ENCODE results near the gene CD3D. TPM values are rescaled to one million over a fixed set of nuclear protein-coding genes. Genes with fewer than 3 reads are reported as not detected.

CD3D gene
- total RNA-seq, 1 donor from 2014 or later, result not detected

GRCh38 chr11:118325283-118325682, 17.2 kb downstream of the CD3D start:
- H3K9me3 Mint-ChIP-seq, result peaks cover 3% of the 10 kb centered on the region
- no peak overlapping the region for H3K4me3 Mint-ChIP-seq
- no peak overlapping the region for H3K27ac Mint-ChIP-seq (ENCODE audit: unreplicated experiment)
- DNase-seq (ENCODE audit: low read depth, low spot score), result no peak
- H3K4me1 Mint-ChIP-seq, result no peaks in the 10 kb centered on the region
- H3K27me3 Mint-ChIP-seq (ENCODE audit: low read depth), result peaks cover 27% of the 10 kb centered on the region
- H3K36me3 Mint-ChIP-seq (ENCODE audit: low read depth), result no peaks in the 10 kb centered on the region
- TF ChIP-seq, protein P1, sequence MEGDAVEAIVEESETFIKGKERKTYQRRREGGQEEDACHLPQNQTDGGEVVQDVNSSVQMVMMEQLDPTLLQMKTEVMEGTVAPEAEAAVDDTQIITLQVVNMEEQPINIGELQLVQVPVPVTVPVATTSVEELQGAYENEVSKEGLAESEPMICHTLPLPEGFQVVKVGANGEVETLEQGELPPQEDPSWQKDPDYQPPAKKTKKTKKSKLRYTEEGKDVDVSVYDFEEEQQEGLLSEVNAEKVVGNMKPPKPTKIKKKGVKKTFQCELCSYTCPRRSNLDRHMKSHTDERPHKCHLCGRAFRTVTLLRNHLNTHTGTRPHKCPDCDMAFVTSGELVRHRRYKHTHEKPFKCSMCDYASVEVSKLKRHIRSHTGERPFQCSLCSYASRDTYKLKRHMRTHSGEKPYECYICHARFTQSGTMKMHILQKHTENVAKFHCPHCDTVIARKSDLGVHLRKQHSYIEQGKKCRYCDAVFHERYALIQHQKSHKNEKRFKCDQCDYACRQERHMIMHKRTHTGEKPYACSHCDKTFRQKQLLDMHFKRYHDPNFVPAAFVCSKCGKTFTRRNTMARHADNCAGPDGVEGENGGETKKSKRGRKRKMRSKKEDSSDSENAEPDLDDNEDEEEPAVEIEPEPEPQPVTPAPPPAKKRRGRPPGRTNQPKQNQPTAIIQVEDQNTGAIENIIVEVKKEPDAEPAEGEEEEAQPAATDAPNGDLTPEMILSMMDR (conservative IDR thresholded peaks at IDR 0.05), result no peak

GRCh38 chr11:118322721-118323120, 19.8 kb downstream of the CD3D start:
- H3K4me1 Mint-ChIP-seq, result no peaks in the 10 kb centered on the region
- no peak overlapping the region for H3K4me3 Mint-ChIP-seq

GRCh38 chr11:118321386-118322082, 21.0 kb downstream of the CD3D start:
- Mint-ChIP-seq H3K4me3 (no peak overlapping the region), H3K27me3 (ENCODE audit: low read depth) (peaks cover 20% of the 10 kb centered on the region), H3K36me3 (ENCODE audit: low read depth) (no peaks in the 10 kb centered on the region), H3K4me1 (peaks cover 8% of the 10 kb centered on the region), H3K27ac (ENCODE audit: unreplicated experiment) (no peak overlapping the region), H3K9me3 (peaks cover 7% of the 10 kb centered on the region)
- DNase-seq (ENCODE audit: low read depth, low spot score), result no peak
- TF ChIP-seq, protein P1 (conservative IDR thresholded peaks at IDR 0.05), result no peak

More at GRCh38 chr11:118322721-118323120, 19.8 kb downstream of the CD3D start:
- H3K27ac Mint-ChIP-seq (ENCODE audit: unreplicated experiment), result no peak overlapping the region
- TF ChIP-seq, protein P1 (conservative IDR thresholded peaks at IDR 0.05), result no peak
- peaks cover 7% of the 10 kb centered on the region for H3K9me3 Mint-ChIP-seq
- DNase-seq (ENCODE audit: low read depth, low spot score), result no peak
- H3K36me3 Mint-ChIP-seq (ENCODE audit: low read depth), result no peaks in the 10 kb centered on the region
- H3K27me3 Mint-ChIP-seq (ENCODE audit: low read depth), result peaks cover 17% of the 10 kb centered on the region

DNA sequence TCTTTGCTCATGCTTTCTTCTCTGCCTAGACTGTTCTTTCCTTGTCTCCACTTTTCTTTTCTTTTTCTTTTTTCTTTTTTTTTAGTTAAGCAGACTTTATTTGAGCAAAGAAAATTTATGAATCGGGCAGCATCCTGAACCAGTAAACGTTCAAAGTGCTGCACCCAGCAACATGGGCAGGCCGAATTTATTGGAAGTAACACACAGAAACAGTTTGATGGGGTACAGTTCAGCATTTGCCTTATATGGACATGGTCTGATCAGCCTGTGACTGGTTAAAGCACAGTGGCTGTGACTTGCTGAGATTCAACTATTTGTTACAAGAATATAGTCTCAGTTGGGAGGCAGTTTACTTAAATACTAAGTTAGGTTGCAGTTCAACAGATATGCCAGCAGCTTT, 22.0 kb downstream of the CD3D start:
- TF ChIP-seq, protein P1 (conservative IDR thresholded peaks at IDR 0.05), result no peak
- H3K4me1 Mint-ChIP-seq, result peaks cover 18% of the 10 kb centered on the region
- H3K27me3 Mint-ChIP-seq (ENCODE audit: low read depth), result peaks cover 16% of the 10 kb centered on the region
- H3K9me3 Mint-ChIP-seq, result peaks cover 7% of the 10 kb centered on the region
- no peak for DNase-seq (ENCODE audit: low read depth, low spot score)
- no peak overlapping the region for H3K27ac Mint-ChIP-seq (ENCODE audit: unreplicated experiment)
- H3K36me3 Mint-ChIP-seq (ENCODE audit: low read depth), result no peaks in the 10 kb centered on the region
- H3K4me3 Mint-ChIP-seq, result no peak overlapping the region

GRCh38 chr11:118319337-118319707, 23.2 kb downstream of the CD3D start:
- Mint-ChIP-seq H3K27me3 (ENCODE audit: low read depth) (peaks cover 19% of the 10 kb centered on the region), H3K4me3 (no peak overlapping the region), H3K4me1 (peaks cover 20% of the 10 kb centered on the region), H3K9me3 (peaks cover 7% of the 10 kb centered on the region), H3K27ac (ENCODE audit: unreplicated experiment) (peak overlapping the region; percentile 29), H3K36me3 (ENCODE audit: low read depth) (no peaks in the 10 kb centered on the region)
- TF ChIP-seq, protein P1 (conservative IDR thresholded peaks at IDR 0.05), result no peak
- DNase-seq (ENCODE audit: low read depth, low spot score), result no peak
